H1 (cell line): ENCODE data around the gene ITGA11. TPM values are rescaled to one million over a fixed set of nuclear protein-coding genes. Genes with fewer than 3 reads are reported as not detected.

Experiments used
- CTCF ChIA-PET: fragments of 300-600 bp; sonication (Branson Sonifier 250); formaldehyde crosslinking; loops from one replicate; lab custom pipeline; 2021; ENCODE audit not compliant: partially characterized antibody; lab: Charles Lee
- POLR2A ChIA-PET: fragments of 300-600 bp; sonication (Branson Sonifier 250); formaldehyde crosslinking; loops from one replicate; lab custom pipeline; 2021; ENCODE audit warnings: inconsistent platforms; ENCODE audit not compliant: partially characterized antibody; lab: Charles Lee
- DNase-seq, 2 experiments: peaks; one replicate each; pipeline versions ENCODE4 v3.0.0 to v3.0.0-alpha.2; 2010 to 2022; ENCODE audit warnings: low spot score in 2 of 2, low read depth in 1 of 2, mixed read lengths in 1 of 2
- FAIRE-seq: peaks from 2 replicates; lab custom pipeline; 2011; peaks lifted over from hg19 to GRCh38; lab: Jason Lieb, UNC
- H2AFZ ChIP-seq: 2 replicates; pipeline ENCODE4 v1.8.1; 2012; ENCODE audit warnings: low read length, inconsistent platforms
- H2AK5ac ChIP-seq: 2 replicates; pipeline ENCODE4 v1.6.1; 2013; ENCODE audit warnings: low read depth, low read length
- H2BK120ac ChIP-seq: replicated peaks from 2 replicates; pipeline ENCODE3; 2013; ENCODE audit warnings: low read depth, low read length, inconsistent platforms
- H2BK12ac ChIP-seq: 2 replicates; pipeline ENCODE4 v1.6.1; 2013; ENCODE audit warnings: low read depth, low read length
- H2BK15ac ChIP-seq: 2 replicates; pipeline ENCODE4 v1.6.1; 2013; ENCODE audit warnings: low read length
- H2BK20ac ChIP-seq: 2 replicates; pipeline ENCODE4 v1.6.1; 2013; ENCODE audit warnings: low read length
- H2BK5ac ChIP-seq: 2 replicates; pipeline ENCODE4 v1.6.1; 2013; ENCODE audit warnings: low read depth, low read length
- H3K14ac ChIP-seq: 2 replicates; pipeline ENCODE4 v1.6.1; 2013; ENCODE audit warnings: inconsistent platforms; ENCODE audit not compliant: insufficient read length
- H3K18ac ChIP-seq: 2 replicates; pipeline ENCODE4 v1.6.1; 2013; ENCODE audit warnings: low read length; ENCODE audit errors: extremely low read depth
- H3K23ac ChIP-seq: 2 replicates; pipeline ENCODE4 v1.6.1; 2013; ENCODE audit warnings: inconsistent platforms; ENCODE audit not compliant: insufficient read length
- H3K23me2 ChIP-seq: 2 replicates; pipeline ENCODE4 v1.6.1; 2013; ENCODE audit warnings: low read depth, low read length
- H3K27ac ChIP-seq: 2 replicates; pipeline ENCODE4 v1.6.1; 2011; ENCODE audit warnings: low read depth, low read length, inconsistent platforms
- H3K27me3 ChIP-seq, 4 experiments: replicated peaks in 1 of 4; 1 replicate in 1 of 4; 2 replicates in 3 of 4; pipeline versions ENCODE4 v1.6.1 to v1.8.1; 2011 to 2013; ENCODE audit warnings: low read length in 3 of 4, mild to moderate bottlenecking in 3 of 4, inconsistent platforms in 2 of 4, mixed read lengths in 2 of 4, moderate library complexity in 1 of 4; ENCODE audit not compliant: control insufficient read depth in 3 of 4, insufficient read depth in 3 of 4; ENCODE audit errors: extremely low read depth in 1 of 4
- H3K36me3 ChIP-seq, 4 experiments: 2 replicates each; pipeline versions ENCODE4 v1.6.1 to v1.8.1; 2011 to 2013; ENCODE audit warnings: mild to moderate bottlenecking in 4 of 4, low read length in 3 of 4, moderate library complexity in 2 of 4, control low read depth in 1 of 4, inconsistent platforms in 1 of 4; ENCODE audit not compliant: insufficient read depth in 4 of 4, control insufficient read depth in 2 of 4
- H3K4ac ChIP-seq: replicated peaks from 2 replicates; pipeline ENCODE3; 2013; ENCODE audit warnings: low read length, low read depth, mixed read lengths, inconsistent platforms; ENCODE audit not compliant: insufficient read length
- H3K4me1 ChIP-seq, 4 experiments: replicated peaks in 1 of 4; 1 replicate in 1 of 4; 2 replicates in 3 of 4; pipeline versions ENCODE4 v1.6.1 to v1.8.1; 2011 to 2013; ENCODE audit warnings: low read length in 3 of 4, inconsistent platforms in 2 of 4, mixed read lengths in 1 of 4; ENCODE audit not compliant: insufficient read depth in 4 of 4, control insufficient read depth in 3 of 4
- H3K4me2 ChIP-seq, 2 experiments: 2 replicates each; pipeline versions ENCODE4 v1.6.1 to v1.8.1; 2011 to 2013; ENCODE audit warnings: low read depth in 2 of 2, low read length in 2 of 2, control low read depth in 1 of 2, inconsistent platforms in 1 of 2, mild to moderate bottlenecking in 1 of 2; ENCODE audit not compliant: insufficient read depth in 1 of 2
- H3K4me3 ChIP-seq, 4 experiments: fragments of 200-600, 300-600 bp in 1 of 4; sonication (generic), shearing (Covaris generic), sonication (Bioruptor Twin) in 1 of 4; 2 replicates each; pipeline versions ENCODE4 v1.5.1 to v1.8.1; 2011 to 2016; ENCODE audit warnings: low read length in 4 of 4, low read depth in 3 of 4, control low read depth in 2 of 4, inconsistent platforms in 2 of 4, mild to moderate bottlenecking in 2 of 4, mixed read lengths in 1 of 4, moderate library complexity in 1 of 4; ENCODE audit not compliant: insufficient read depth in 2 of 4; ENCODE audit errors: extremely low read depth in 1 of 4
- H3K56ac ChIP-seq: replicated peaks from 2 replicates; pipeline ENCODE3; 2013; ENCODE audit warnings: low read depth, mild to moderate bottlenecking, mixed read lengths, low read length, inconsistent platforms; ENCODE audit not compliant: insufficient read length
- H3K79me1 ChIP-seq: 2 replicates; pipeline ENCODE4 v1.6.1; 2013; ENCODE audit warnings: low read depth, low read length, control low read depth
- H3K79me2 ChIP-seq, 2 experiments: 2 replicates each; pipeline versions ENCODE4 v1.6.1 to v1.8.1; 2012 to 2013; ENCODE audit warnings: low read length in 2 of 2, mild to moderate bottlenecking in 2 of 2, inconsistent platforms in 1 of 2; ENCODE audit not compliant: insufficient read depth in 2 of 2, control insufficient read depth in 1 of 2
- H3K9ac ChIP-seq, 4 experiments: replicated peaks in 1 of 4; 1 replicate in 1 of 4; 2 replicates in 3 of 4; pipeline versions ENCODE4 v1.6.1 to v1.8.1; 2011 to 2013; ENCODE audit warnings: low read depth in 3 of 4, low read length in 3 of 4, control low read depth in 2 of 4, mild to moderate bottlenecking in 2 of 4, moderate library complexity in 2 of 4, inconsistent platforms in 1 of 4; ENCODE audit errors: extremely low read depth in 1 of 4
- H3K9me3 ChIP-seq, 2 experiments: 2 replicates each; pipeline versions ENCODE4 v1.6.1 to v1.8.1; 2012 to 2013; ENCODE audit warnings: mild to moderate bottlenecking in 2 of 2, moderate library complexity in 2 of 2, control low read depth in 1 of 2, inconsistent platforms in 1 of 2, low read depth in 1 of 2, low read length in 1 of 2, mixed read lengths in 1 of 2; ENCODE audit not compliant: insufficient read depth in 2 of 2
- H4K20me1 ChIP-seq, 2 experiments: replicated peaks in 1 of 2; 2 replicates each; pipeline versions ENCODE3 to v1.8.1; 2011 to 2013; ENCODE audit warnings: inconsistent platforms in 2 of 2, low read length in 2 of 2, mild to moderate bottlenecking in 1 of 2; ENCODE audit not compliant: insufficient read depth in 2 of 2, control insufficient read depth in 1 of 2
- H4K5ac ChIP-seq: 2 replicates; pipeline ENCODE4 v1.6.1; 2013; ENCODE audit warnings: low read length, low read depth, mixed read lengths, inconsistent platforms; ENCODE audit not compliant: insufficient read length
- H4K8ac ChIP-seq: 2 replicates; pipeline ENCODE4 v1.8.0; 2013; ENCODE audit warnings: mild to moderate bottlenecking, moderate library complexity, low read length, inconsistent platforms; ENCODE audit not compliant: insufficient read depth; ENCODE audit errors: extremely low read depth
- H4K91ac ChIP-seq: replicated peaks from 2 replicates; pipeline ENCODE3; 2013; ENCODE audit warnings: low read length, mixed read lengths, inconsistent platforms; ENCODE audit not compliant: insufficient read length
- KDM1A ChIP-seq: fragments of 200-600, 300-600 bp; sonication (generic); IDR thresholded peaks from 2 replicates; pipeline ENCODE4 v1.7.1; 2016; ENCODE audit warnings: mild to moderate bottlenecking, low read length, borderline replicate concordance
- PHF8 ChIP-seq: fragments of 200-600 bp; sonication (generic); conservative IDR thresholded peaks from 2 replicates; pipeline ENCODE4 v1.7.1; 2012; ENCODE audit warnings: low read depth, mild to moderate bottlenecking, inconsistent platforms, low read length, moderate library complexity
- WGBS, 2 experiments: shearing (Covaris generic) in 1 of 2; methylation state at CpG; one replicate each; pipeline versions ENCODE4 v1.1.6 to v1.1.7; 2013 to 2015; ENCODE audit warnings: low lambda C conversion rate in 2 of 2, mixed read lengths in 2 of 2, inconsistent platforms in 1 of 2, low coverage in 1 of 2, missing lambda C conversion rate in 1 of 2; ENCODE audit not compliant: insufficient replicate concordance in 2 of 2, insufficient coverage in 1 of 2, insufficient read length in 1 of 2; ENCODE audit errors: extremely low coverage in 1 of 2, missing lambda C conversion rate in 1 of 2; 5-methylcytosine and 5-hydroxymethylcytosine counted together
- polyA plus RNA-seq, 7 experiments: library from polyadenylated mRNA; depleted of rRNA in 3 of 7; stranded (reverse) in 5 of 7; unstranded in 2 of 7; fragments of >200 nt in 5 of 7; fragments of 200-250 nt in 2 of 7; gene quantifications; 1 replicate in 5 of 7; 2 replicates in 1 of 7; 4 replicates in 1 of 7; pipeline versions ENCODE4 v1.2.1 to v1.2.3, GENCODE V29; 2011 to 2013; ENCODE audit warnings: missing spikeins in 2 of 7, mixed read lengths in 2 of 7
- total RNA-seq: library from RNA; stranded (reverse); fragmentation: NEBNext Ultra II Directional; extraction: Animal tissue kit (Norgen Biotek cat#: 25700); gene quantifications from 2 replicates; pipeline ENCODE4 v1.2.1, GENCODE V29; 2021

Gene ITGA11
- total and polyA plus RNA-seq, 2 of the 8 experiments (the other 6 are each of a cell fraction or from before 2014, with no cell fraction given), result 0.05 to 0.06 TPM

- 73% methylated on average over 1 of the region's 1 CpG; no CpG with 5 or more reads in 1 of the 2 experiments for WGBS, 2 experiments
- no peak overlapping the region for H3K9ac ChIP-seq
- H3K27me3 ChIP-seq, result no peaks in the 10 kb centered on the region
- no peak overlapping the region for H3K56ac ChIP-seq
- peak overlapping the region in 1 of 4 experiments; percentile 25; a peak in 1 of 8 replicates for H3K4me3 ChIP-seq
- no peak overlapping the region for H2BK20ac ChIP-seq
- H3K18ac ChIP-seq, result peak overlapping the region; percentile 87; the same call in 1 of the 2 replicates
- peak overlapping the region; percentile 7; the same call in 1 of the 2 replicates for H4K8ac ChIP-seq
- no peak overlapping the region for H4K91ac ChIP-seq
- peak overlapping the region; percentile 46; the same call in 1 of the 2 replicates for H2BK15ac ChIP-seq
- FAIRE-seq (no peak), DNase-seq (no peak)
- H3K4me1 ChIP-seq, result peaks cover 0 to 25% (median 16%) of the 10 kb centered on the region in 4 experiments; a peak in 6 of 7 replicates
- no peak overlapping the region for H3K27ac ChIP-seq
- CTCF ChIA-PET, result interaction anchor here (0.7 to 4.3 kb wide), 20 partner anchors 9 to 359 kb away, joined by 3 to 47 read pairs (median 4); no protein-coding TSS in a partner anchor
- no peak overlapping the region for H4K5ac ChIP-seq
- no peak overlapping the region for H2BK12ac ChIP-seq
- H2BK120ac ChIP-seq, result no peak overlapping the region
- H3K4ac ChIP-seq, result no peak overlapping the region
- H3K79me2 ChIP-seq, result no peaks in the 10 kb centered on the region
- H2AK5ac ChIP-seq, result no peak overlapping the region
- H2BK5ac ChIP-seq, result 0 out of 2 replicates have a peak overlapping the region, but pooled peaks have one; percentile 79
- H3K23me2 ChIP-seq, result 0 out of 2 replicates have a peak, but pooled peaks cover 2% of the 10 kb centered on the region
- H4K20me1 ChIP-seq, result no peaks in the 10 kb centered on the region
- H3K14ac ChIP-seq, result no peak overlapping the region
- POLR2A ChIA-PET, result interaction anchor here (1.0 to 2.6 kb wide), 5 partner anchors 11 to 62 kb away, joined by 3 to 11 read pairs (median 4); partner anchors contain the start of gene FEM1B
- no peak overlapping the region for H2AFZ ChIP-seq
- no peaks in the 10 kb centered on the region for H3K9me3 ChIP-seq
- no peak for TF ChIP-seq PHF8
- peak; percentile 87 for TF ChIP-seq KDM1A
- no peak overlapping the region for H3K23ac ChIP-seq
- H3K79me1 ChIP-seq, result no peaks in the 10 kb centered on the region
- peak overlapping the region in 1 of 2 experiments; percentile 19; a peak in 1 of 4 replicates for H3K4me2 ChIP-seq
- H3K36me3 ChIP-seq, result no peaks in the 10 kb centered on the region
Measured at GRCh38 chr15:68315035-68315434, 116.9 kb downstream of the ITGA11 start.
